ENCODE results near the gene NR3C1.

DNA sequence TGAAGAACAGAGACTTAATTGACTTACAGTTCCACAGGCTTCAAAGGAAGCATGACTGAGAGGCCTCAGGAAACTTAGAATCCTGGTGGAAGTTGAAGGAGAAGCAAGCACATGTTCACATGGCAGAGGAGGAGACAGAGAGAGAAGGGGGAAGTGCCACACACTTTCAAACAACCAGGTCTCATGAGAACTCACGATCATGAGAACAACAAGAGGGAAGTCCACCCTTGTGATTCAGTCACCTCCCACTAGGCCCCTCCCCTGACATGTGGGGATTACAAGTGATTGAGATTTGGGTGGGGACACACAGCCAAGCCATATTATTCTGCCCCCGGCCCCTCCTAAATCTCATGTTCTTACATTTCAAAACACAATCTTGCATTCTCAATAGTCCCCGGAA, 19.5 kb downstream of the NR3C1 start:
- TF ChIP-seq, protein P1, sequence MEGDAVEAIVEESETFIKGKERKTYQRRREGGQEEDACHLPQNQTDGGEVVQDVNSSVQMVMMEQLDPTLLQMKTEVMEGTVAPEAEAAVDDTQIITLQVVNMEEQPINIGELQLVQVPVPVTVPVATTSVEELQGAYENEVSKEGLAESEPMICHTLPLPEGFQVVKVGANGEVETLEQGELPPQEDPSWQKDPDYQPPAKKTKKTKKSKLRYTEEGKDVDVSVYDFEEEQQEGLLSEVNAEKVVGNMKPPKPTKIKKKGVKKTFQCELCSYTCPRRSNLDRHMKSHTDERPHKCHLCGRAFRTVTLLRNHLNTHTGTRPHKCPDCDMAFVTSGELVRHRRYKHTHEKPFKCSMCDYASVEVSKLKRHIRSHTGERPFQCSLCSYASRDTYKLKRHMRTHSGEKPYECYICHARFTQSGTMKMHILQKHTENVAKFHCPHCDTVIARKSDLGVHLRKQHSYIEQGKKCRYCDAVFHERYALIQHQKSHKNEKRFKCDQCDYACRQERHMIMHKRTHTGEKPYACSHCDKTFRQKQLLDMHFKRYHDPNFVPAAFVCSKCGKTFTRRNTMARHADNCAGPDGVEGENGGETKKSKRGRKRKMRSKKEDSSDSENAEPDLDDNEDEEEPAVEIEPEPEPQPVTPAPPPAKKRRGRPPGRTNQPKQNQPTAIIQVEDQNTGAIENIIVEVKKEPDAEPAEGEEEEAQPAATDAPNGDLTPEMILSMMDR (IDR thresholded peaks at IDR 0.05): no peak
- TF ChIP-seq POLR2AphosphoS5 (IDR thresholded peaks at IDR 0.05): no peak
